Breast epithelium (tissue), 4 donors: ENCODE results near the gene HSF4. TPM values are rescaled to one million over a fixed set of nuclear protein-coding genes. Genes with fewer than 3 reads are reported as not detected.
A peak's percentile ranks its signal among the peaks of the same experiment; 100 is the strongest.

Experiments
- DNase-seq, 2 donors: peaks; one replicate each; pipeline ENCODE4 v3.0.0-alpha.2; 2019; ENCODE audit warnings: low spot score in 2 of 2
- H3K27ac ChIP-seq, 2 donors: fragments of 200-600 bp; sonication (generic) in 1 of 2; one replicate each; pipeline ENCODE4 v1.5.1; 2016 to 2019; ENCODE audit warnings: mild to moderate bottlenecking in 1 of 2
- H3K27me3 ChIP-seq, 2 donors: fragments of 200-600 bp; sonication (generic) in 1 of 2; one replicate each; pipeline versions ENCODE4 v1.5.1 to v1.6.0; 2017 to 2019; ENCODE audit warnings: control low read depth in 1 of 2, mild to moderate bottlenecking in 1 of 2
- H3K36me3 ChIP-seq: fragments of 200-600 bp; one replicate; pipeline ENCODE4 v1.5.1; 2019
- H3K4me1 ChIP-seq, 2 donors: fragments of 200-600 bp; sonication (generic); one replicate each; pipeline ENCODE4 v1.5.1; 2016 to 2019; ENCODE audit warnings: control low read depth in 1 of 2
- H3K4me3 ChIP-seq, 3 donors: fragments of 200-600 bp; sonication (generic); 1 replicate in 2 of 3; 2 replicates in 1 of 3; pipeline ENCODE4 v1.5.1; 2016 to 2019; ENCODE audit warnings: mild to moderate bottlenecking in 3 of 3, moderate library complexity in 2 of 3
- H3K9me3 ChIP-seq, 2 donors: fragments of 200-600 bp; sonication (generic) in 1 of 2; one replicate each; pipeline ENCODE4 v1.5.1; 2016 to 2019; ENCODE audit warnings: control low read depth in 1 of 2
- CTCF ChIP-seq, 3 donors: fragments of 450-650 bp; IDR thresholded peaks; one replicate each; pipeline ENCODE4 v1.5.1; 2016 to 2017; ENCODE audit warnings: antibody characterized with exemption in 3 of 3, mild to moderate bottlenecking in 3 of 3, moderate library complexity in 3 of 3
- POLR2A ChIP-seq: fragments of 450-650 bp; IDR thresholded peaks from one replicate; pipeline ENCODE4 v1.6.1; 2016; ENCODE audit warnings: antibody characterized with exemption, mild to moderate bottlenecking, moderate library complexity
- POLR2AphosphoS5 ChIP-seq, 3 donors: sonication (generic); formaldehyde crosslinking; IDR thresholded peaks; one replicate each; pipeline ENCODE4 v1.6.1; 2017; ENCODE audit warnings: antibody characterized with exemption in 3 of 3
- intact Hi-C: fragments of 100-400 bp; cut with DNase I; formaldehyde crosslinking; loops from one replicate; pipeline ENCODE4 v1.15.1; 2023; ENCODE audit warnings: low total_unique reads
- total RNA-seq, 3 donors: library from RNA; depleted of rRNA; stranded (reverse); fragments of >200 nt; gene quantifications; one replicate each; pipeline ENCODE4 v1.1.0, GENCODE V29; 2016

Gene HSF4
- total RNA-seq, 3 donors from 2014 or later, result 46.9 to 113 (median 62.5) TPM

- peak overlapping the region; percentile 42 to 70 (median 52) for H3K4me3 ChIP-seq
- TF ChIP-seq POLR2AphosphoS5 (IDR thresholded peaks at IDR 0.05) (no peak), CTCF (IDR thresholded peaks at IDR 0.05) (no peak), POLR2A (no peak)
- H3K9me3 ChIP-seq, result no peaks in the 10 kb centered on the region
- no peaks in the 10 kb centered on the region for H3K27me3 ChIP-seq
- H3K4me1 ChIP-seq, result peaks cover 10 to 11% of the 10 kb centered on the region in 2 donors
- intact Hi-C loops, result no loop called here
- DNase-seq, result no peak
- no peaks in the 10 kb centered on the region for H3K36me3 ChIP-seq
- peak overlapping the region; percentile 52 to 82 for H3K27ac ChIP-seq
These were observed 466 bp upstream of the HSF4 start for GRCh38 chr16:67163999-67164558.

GRCh38 chr16:67165121-67166078, 855 bp downstream of the HSF4 start:
- intact Hi-C loops, result no loop called here
- DNase-seq, result no peak
- Histone ChIP-seq H3K9me3 (no peaks in the 10 kb centered on the region), H3K27me3 (no peaks in the 10 kb centered on the region), H3K27ac (peak overlapping the region; percentile 52 to 82), H3K4me1 (peaks cover 10 to 16% of the 10 kb centered on the region in 2 donors), H3K36me3 (no peaks in the 10 kb centered on the region), H3K4me3 (peak overlapping the region; percentile 42 to 70 (median 52))
- TF ChIP-seq POLR2A (no peak), CTCF (IDR thresholded peaks at IDR 0.05) (no peak), POLR2AphosphoS5 (IDR thresholded peaks at IDR 0.05) (no peak)

GRCh38 chr16:67166110-67166547, 1.6 kb downstream of the HSF4 start:
- Histone ChIP-seq H3K36me3 (no peaks in the 10 kb centered on the region), H3K4me3 (no peak overlapping the region), H3K27ac (no peak overlapping the region), H3K4me1 (peaks cover 10 to 16% of the 10 kb centered on the region in 2 donors), H3K27me3 (no peaks in the 10 kb centered on the region), H3K9me3 (no peaks in the 10 kb centered on the region)
- TF ChIP-seq CTCF (IDR thresholded peaks at IDR 0.05) (no peak), POLR2AphosphoS5 (IDR thresholded peaks at IDR 0.05) (no peak), POLR2A (no peak)
- no peak for DNase-seq
- intact Hi-C loops, result no loop called here

GRCh38 chr16:67166598-67167168, 2.1 kb downstream of the HSF4 start:
- Histone ChIP-seq H3K27ac (no peak overlapping the region), H3K27me3 (no peaks in the 10 kb centered on the region), H3K36me3 (no peaks in the 10 kb centered on the region), H3K4me3 (no peak overlapping the region), H3K9me3 (no peaks in the 10 kb centered on the region), H3K4me1 (peaks cover 10 to 11% of the 10 kb centered on the region in 2 donors)
- intact Hi-C loops, result no loop called here
- DNase-seq, result no peak
- TF ChIP-seq POLR2A (no peak), POLR2AphosphoS5 (IDR thresholded peaks at IDR 0.05) (no peak), CTCF (IDR thresholded peaks at IDR 0.05) (no peak)

GRCh38 chr16:67167588-67167987, 3.0 kb downstream of the HSF4 start:
- Histone ChIP-seq H3K27ac (no peak overlapping the region), H3K4me1 (peaks cover 10% of the 10 kb centered on the region in 2 donors)

More at GRCh38 chr16:67167588-67167987, 3.0 kb downstream of the HSF4 start:
- H3K36me3 ChIP-seq, result no peaks in the 10 kb centered on the region
- H3K9me3 ChIP-seq, result no peaks in the 10 kb centered on the region
- H3K4me3 ChIP-seq, result no peak overlapping the region
- DNase-seq, result no peak
- intact Hi-C loops, result no loop called here
- TF ChIP-seq CTCF (IDR thresholded peaks at IDR 0.05) (no peak), POLR2AphosphoS5 (IDR thresholded peaks at IDR 0.05) (no peak), POLR2A (no peak)
- no peaks in the 10 kb centered on the region for H3K27me3 ChIP-seq
